Activated CD8-positive, alpha-beta memory T cell treated with anti-CD3 and anti-CD28 coated beads for 4 hours (primary cell): ENCODE data around the gene ATP1A4.
"Not testable (repeated sequence)": the region's sequence is repeated elsewhere in the genome, so short reads cannot be mapped to it uniquely, and the experiment has no call there.

ENCODE experiments used
- DNase-seq, 2 donors: peaks; one replicate each; pipeline ENCODE4 v3.0.0-alpha.2; 2020; ENCODE audit warnings: low read depth in 2 of 2

ATP1A4 gene

GRCh38 chr1:160123726-160124125 is 27.7 kb upstream of the ATP1A4 start:
- no peak for DNase-seq

- no peak for DNase-seq
These were observed 26.5 kb upstream of the ATP1A4 start for GRCh38 chr1:160124705-160125478.

GRCh38 chr1:160125746-160126145 is 25.7 kb upstream of the ATP1A4 start:
- no peak for DNase-seq

- not testable (repeated sequence) for DNase-seq
These were observed 25.1 kb upstream of the ATP1A4 start for GRCh38 chr1:160126342-160126741.

GRCh38 chr1:160127381-160127780 is 24.0 kb upstream of the ATP1A4 start:
- DNase-seq, result no peak

GRCh38 chr1:160127865-160128523 is 23.4 kb upstream of the ATP1A4 start:
- no peak for DNase-seq

GRCh38 chr1:160128636-160129035 is 22.8 kb upstream of the ATP1A4 start:
- DNase-seq, result no peak

- no peak for DNase-seq
These were observed 22.4 kb upstream of the ATP1A4 start for GRCh38 chr1:160129046-160129445.

- DNase-seq, result no peak
These were observed 21.8 kb upstream of the ATP1A4 start for GRCh38 chr1:160129558-160129957.

GRCh38 chr1:160129966-160130365 is 21.4 kb upstream of the ATP1A4 start:
- DNase-seq, result no peak

- DNase-seq, result no peak
These were observed 20.9 kb upstream of the ATP1A4 start for GRCh38 chr1:160130486-160130885.

- DNase-seq, result no peak
These were observed 20.5 kb upstream of the ATP1A4 start for GRCh38 chr1:160130939-160131338.

GRCh38 chr1:160131803-160132565 is 19.4 kb upstream of the ATP1A4 start:
- DNase-seq, result no peak

GRCh38 chr1:160133990-160134770 is 17.2 kb upstream of the ATP1A4 start:
- no peak for DNase-seq

GRCh38 chr1:160134791-160135572 is 16.4 kb upstream of the ATP1A4 start:
- no peak for DNase-seq

GRCh38 chr1:160136121-160136925 is 15.1 kb upstream of the ATP1A4 start:
- DNase-seq, result no peak

GRCh38 chr1:160136926-160137200 is 14.5 kb upstream of the ATP1A4 start:
- DNase-seq, result no peak

GRCh38 chr1:160137216-160137862 is 14.1 kb upstream of the ATP1A4 start:
- no peak for DNase-seq

GRCh38 chr1:160139840-160140239 is 11.6 kb upstream of the ATP1A4 start:
- DNase-seq, result no peak

GRCh38 chr1:160143695-160144094 is 7.7 kb upstream of the ATP1A4 start:
- no peak for DNase-seq
